HG03196 (cell line): ENCODE results near the gene AKAP13.
"Not testable (repeated sequence)": the region's sequence is repeated elsewhere in the genome, so short reads cannot be mapped to it uniquely, and the experiment has no call there.

Experiments
- ATAC-seq: cut with Tn5 transposase; IDR thresholded peaks from one replicate; pipeline ENCODE4 v1.9.1; 2021; ENCODE audit not compliant: unreplicated experiment

The AKAP13 gene

GRCh38 chr15:85523530-85523929 is 143.1 kb downstream of the AKAP13 start:
- ATAC-seq = no peak

- ATAC-seq = no peak
These were observed 145.4 kb downstream of the AKAP13 start for GRCh38 chr15:85525755-85526154.

- ATAC-seq = no peak
These were observed 147.5 kb downstream of the AKAP13 start for GRCh38 chr15:85527895-85528294.

GRCh38 chr15:85530079-85530478 is 149.7 kb downstream of the AKAP13 start:
- ATAC-seq = no peak

GRCh38 chr15:85531083-85531482 is 150.7 kb downstream of the AKAP13 start:
- ATAC-seq = no peak

GRCh38 chr15:85532689-85533088 is 152.3 kb downstream of the AKAP13 start:
- no peak for ATAC-seq

- peak; percentile 92 for ATAC-seq
These were observed 153.6 kb downstream of the AKAP13 start for GRCh38 chr15:85534031-85534430.

GRCh38 chr15:85535533-85536330 is 155.3 kb downstream of the AKAP13 start:
- ATAC-seq = not testable (repeated sequence)

GRCh38 chr15:85536341-85536740 is 155.9 kb downstream of the AKAP13 start:
- ATAC-seq = no peak

GRCh38 chr15:85539491-85539890 is 159.1 kb downstream of the AKAP13 start:
- no peak for ATAC-seq

GRCh38 chr15:85540085-85540797 is 159.8 kb downstream of the AKAP13 start:
- ATAC-seq = no peak

GRCh38 chr15:85541744-85542143 is 161.3 kb downstream of the AKAP13 start:
- ATAC-seq = peak; percentile 53

GRCh38 chr15:85542488-85542887 is 162.1 kb downstream of the AKAP13 start:
- ATAC-seq = no peak

- ATAC-seq = peak; percentile 44
These were observed 162.5 kb downstream of the AKAP13 start for GRCh38 chr15:85542895-85543331.

GRCh38 chr15:85543741-85544155 is 163.3 kb downstream of the AKAP13 start:
- no peak for ATAC-seq

- ATAC-seq = no peak
These were observed 164.8 kb downstream of the AKAP13 start for GRCh38 chr15:85545185-85545584.

GRCh38 chr15:85545752-85546151 is 165.3 kb downstream of the AKAP13 start:
- no peak for ATAC-seq

- no peak for ATAC-seq
These were observed 167.0 kb downstream of the AKAP13 start for GRCh38 chr15:85547386-85547785.

- ATAC-seq = no peak
These were observed 169.9 kb downstream of the AKAP13 start for GRCh38 chr15:85550283-85550682.

GRCh38 chr15:85551221-85551832 is 170.9 kb downstream of the AKAP13 start:
- no peak for ATAC-seq

- ATAC-seq = no peak
These were observed 174.6 kb downstream of the AKAP13 start for GRCh38 chr15:85554852-85555521.
